Hepatocyte (in vitro differentiated cells): ENCODE data around the gene AMHR2. TPM values are rescaled to one million over a fixed set of nuclear protein-coding genes. Genes with fewer than 3 reads are reported as not detected.
"Not testable (repeated sequence)": the region's sequence is repeated elsewhere in the genome, so short reads cannot be mapped to it uniquely, and the experiment has no call there.

ENCODE experiments used
- DNase-seq: peaks from one replicate; pipeline ENCODE4 v3.0.0-alpha.2; 2016; ENCODE audit warnings: low spot score
- H2AFZ ChIP-seq: fragments of 200-600 bp; sonication (generic); 2 replicates; pipeline ENCODE4 v1.6.0; 2016; ENCODE audit warnings: antibody characterized with exemption, mild to moderate bottlenecking
- H3K27ac ChIP-seq: fragments of 200-600 bp; sonication (generic); 2 replicates; pipeline ENCODE4 v1.5.1; 2016; ENCODE audit warnings: mild to moderate bottlenecking
- H3K27me3 ChIP-seq: fragments of 200-600 bp; sonication (generic); 2 replicates; pipeline ENCODE4 v1.6.1; 2016
- H3K36me3 ChIP-seq: fragments of 200-600 bp; sonication (generic); replicated peaks from 2 replicates; pipeline ENCODE4 v1.5.1; 2016; ENCODE audit warnings: low read depth; ENCODE audit not compliant: insufficient read depth
- H3K4me1 ChIP-seq: fragments of 200-600 bp; sonication (generic); 2 replicates; pipeline ENCODE4 v1.5.1; 2016; ENCODE audit warnings: mild to moderate bottlenecking, moderate library complexity; ENCODE audit not compliant: insufficient read depth
- H3K4me2 ChIP-seq: fragments of 200-600 bp; sonication (generic); 2 replicates; pipeline ENCODE4 v1.6.0; 2016
- H3K4me3 ChIP-seq: fragments of 200-600 bp; sonication (generic); 2 replicates; pipeline ENCODE4 v1.5.1; 2016; ENCODE audit warnings: mild to moderate bottlenecking
- H3K79me2 ChIP-seq: fragments of 200-600 bp; sonication (generic); 2 replicates; pipeline ENCODE4 v1.6.0; 2017; ENCODE audit warnings: mild to moderate bottlenecking
- H3K9me2 ChIP-seq: fragments of 200-600 bp; sonication (generic); replicated peaks from 2 replicates; pipeline ENCODE4 v1.6.0; 2017; ENCODE audit warnings: mild to moderate bottlenecking; ENCODE audit not compliant: insufficient read depth
- H3K9me3 ChIP-seq: fragments of 200-600 bp; sonication (generic); 2 replicates; pipeline ENCODE4 v1.5.1; 2016; ENCODE audit warnings: low read depth, mild to moderate bottlenecking
- H4K20me1 ChIP-seq: fragments of 200-600 bp; sonication (generic); 2 replicates; pipeline ENCODE4 v1.6.0; 2016; ENCODE audit warnings: mild to moderate bottlenecking; ENCODE audit not compliant: insufficient read depth, poor library complexity, severe bottlenecking
- EZH2 ChIP-seq: fragments of 200-600 bp; sonication (generic); IDR thresholded peaks from 2 replicates; pipeline ENCODE4 v1.6.1; 2016; ENCODE audit warnings: antibody characterized with exemption, mild to moderate bottlenecking, borderline replicate concordance
- EZH2phosphoT487 ChIP-seq: fragments of 200-600 bp; sonication (generic); IDR thresholded peaks from one replicate; pipeline ENCODE4 v1.6.1; 2018; ENCODE audit warnings: antibody characterized with exemption, mild to moderate bottlenecking, low read depth, moderate library complexity; ENCODE audit not compliant: unreplicated experiment, severe bottlenecking
- WGBS: methylation state at CpG from one replicate; pipeline ENCODE4 v1.1.6; 2016; ENCODE audit warnings: low lambda C conversion rate; ENCODE audit errors: missing lambda C conversion rate; 5-methylcytosine and 5-hydroxymethylcytosine counted together
- polyA plus RNA-seq: library from polyadenylated mRNA; unstranded; fragments of >200 nt; fragmentation: Nextera tagmentation; extraction: Ambion mirVana; gene quantifications from 2 replicates; pipeline ENCODE4 v1.2.1, GENCODE V29; 2016
- total RNA-seq: library from RNA; depleted of rRNA; stranded (reverse); fragments of >200 nt; gene quantifications from 2 replicates; pipeline ENCODE4 v1.2.3, GENCODE V29; 2014
- TF ChIP-seq, protein P1 (sequence below): fragments of 200-600 bp; sonication (generic); IDR thresholded peaks from 2 replicates; pipeline ENCODE4 v1.5.1; 2016; ENCODE audit warnings: antibody characterized with exemption, mild to moderate bottlenecking; ENCODE audit not compliant: poor library complexity

The AMHR2 gene
- total and polyA plus RNA-seq, 2 experiments from 2014 or later = 6.4 to 16.9 TPM

DNA sequence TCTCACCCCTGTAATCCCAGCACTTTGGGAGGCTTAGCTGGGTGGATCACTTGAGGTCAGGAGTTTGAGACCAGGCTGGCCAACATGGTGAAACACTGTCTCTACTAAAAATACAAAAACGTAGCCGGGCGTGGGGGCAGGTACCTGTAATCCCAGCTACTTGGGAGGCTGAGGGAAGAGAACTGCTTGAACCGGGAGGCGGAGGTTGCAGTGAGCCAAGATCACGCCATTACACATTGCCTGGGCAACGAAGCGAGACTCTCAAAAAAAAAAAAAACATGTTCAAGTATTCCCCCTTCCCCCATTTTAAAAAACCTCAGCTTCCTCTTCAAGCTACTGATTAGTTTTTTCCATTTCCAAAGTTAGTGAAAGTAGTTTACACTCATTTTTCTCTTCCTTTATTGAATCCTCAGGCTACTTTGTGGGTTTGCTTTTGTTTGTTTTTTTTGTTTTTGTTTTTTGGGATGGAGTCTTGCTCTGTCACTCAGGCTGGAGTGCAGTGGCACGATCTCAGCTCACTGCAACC, 6.3 kb upstream of the AMHR2 start:
- not testable (repeated sequence) for H3K27ac ChIP-seq, DNase-seq, H3K36me3 ChIP-seq, H3K4me2 ChIP-seq, H2AFZ ChIP-seq, H4K20me1 ChIP-seq, H3K9me3 ChIP-seq, H3K4me3 ChIP-seq, H3K27me3 ChIP-seq, H3K79me2 ChIP-seq, H3K9me2 ChIP-seq
- 94% methylated on average over 9 of the region's 9 CpGs for WGBS
- H3K4me1 ChIP-seq = peaks cover 30% of the 10 kb centered on the region

DNA sequence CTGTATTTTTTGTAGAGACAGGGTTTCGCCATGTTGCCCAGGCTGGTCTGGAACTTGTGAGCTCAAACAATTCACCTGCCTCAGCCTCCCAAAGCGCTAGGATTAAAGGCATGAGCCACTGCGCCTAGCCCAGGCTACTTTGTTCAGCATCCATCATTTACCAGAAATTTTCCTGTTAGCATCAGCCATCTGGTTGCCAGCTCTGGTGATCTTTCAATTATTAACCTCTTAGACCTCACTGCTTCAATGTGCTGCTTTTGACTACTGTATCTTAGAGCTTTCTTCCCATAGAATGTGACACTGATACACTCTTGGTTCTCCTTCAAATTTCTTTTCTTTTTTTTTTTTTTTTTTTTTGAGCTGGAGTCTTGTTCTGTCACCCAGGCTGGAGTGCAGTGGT, 5.4 kb upstream of the AMHR2 start:
- WGBS = 91% methylated on average over 3 of the region's 3 CpGs
- H3K79me2 ChIP-seq = no peaks in the 10 kb centered on the region
- peaks cover 30% of the 10 kb centered on the region for H3K4me1 ChIP-seq
- no peak for DNase-seq
- no peak overlapping the region for H3K4me3 ChIP-seq
- no peaks in the 10 kb centered on the region for H3K9me3 ChIP-seq
- no peaks in the 10 kb centered on the region for H3K27me3 ChIP-seq
- no peak overlapping the region for H3K4me2 ChIP-seq
- no peaks in the 10 kb centered on the region for H3K36me3 ChIP-seq
- H4K20me1 ChIP-seq = no peaks in the 10 kb centered on the region
- H3K9me2 ChIP-seq = no peaks in the 10 kb centered on the region
- no peak for TF ChIP-seq EZH2
- no peak for TF ChIP-seq EZH2phosphoT487
- TF ChIP-seq, protein P1, sequence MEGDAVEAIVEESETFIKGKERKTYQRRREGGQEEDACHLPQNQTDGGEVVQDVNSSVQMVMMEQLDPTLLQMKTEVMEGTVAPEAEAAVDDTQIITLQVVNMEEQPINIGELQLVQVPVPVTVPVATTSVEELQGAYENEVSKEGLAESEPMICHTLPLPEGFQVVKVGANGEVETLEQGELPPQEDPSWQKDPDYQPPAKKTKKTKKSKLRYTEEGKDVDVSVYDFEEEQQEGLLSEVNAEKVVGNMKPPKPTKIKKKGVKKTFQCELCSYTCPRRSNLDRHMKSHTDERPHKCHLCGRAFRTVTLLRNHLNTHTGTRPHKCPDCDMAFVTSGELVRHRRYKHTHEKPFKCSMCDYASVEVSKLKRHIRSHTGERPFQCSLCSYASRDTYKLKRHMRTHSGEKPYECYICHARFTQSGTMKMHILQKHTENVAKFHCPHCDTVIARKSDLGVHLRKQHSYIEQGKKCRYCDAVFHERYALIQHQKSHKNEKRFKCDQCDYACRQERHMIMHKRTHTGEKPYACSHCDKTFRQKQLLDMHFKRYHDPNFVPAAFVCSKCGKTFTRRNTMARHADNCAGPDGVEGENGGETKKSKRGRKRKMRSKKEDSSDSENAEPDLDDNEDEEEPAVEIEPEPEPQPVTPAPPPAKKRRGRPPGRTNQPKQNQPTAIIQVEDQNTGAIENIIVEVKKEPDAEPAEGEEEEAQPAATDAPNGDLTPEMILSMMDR = no peak
- H2AFZ ChIP-seq = no peak overlapping the region
- no peak overlapping the region for H3K27ac ChIP-seq

- no peak overlapping the region for H3K4me2 ChIP-seq
- no peaks in the 10 kb centered on the region for H3K9me2 ChIP-seq
- H3K4me1 ChIP-seq = peaks cover 33% of the 10 kb centered on the region
- no peaks in the 10 kb centered on the region for H4K20me1 ChIP-seq
- no peaks in the 10 kb centered on the region for H3K36me3 ChIP-seq
- H3K27me3 ChIP-seq = no peaks in the 10 kb centered on the region
- H2AFZ ChIP-seq = no peak overlapping the region
- WGBS = 50% methylated on average over 2 of the region's 2 CpGs
- TF ChIP-seq EZH2 (no peak), EZH2phosphoT487 (no peak)
- TF ChIP-seq, protein P1 = no peak
- DNase-seq = no peak
- no peaks in the 10 kb centered on the region for H3K79me2 ChIP-seq
- peak overlapping the region; percentile 87 for H3K27ac ChIP-seq
- H3K9me3 ChIP-seq = no peaks in the 10 kb centered on the region
- no peak overlapping the region for H3K4me3 ChIP-seq
Observed at GRCh38 chr12:53419756-53420155, 3.9 kb upstream of the AMHR2 start.

- not testable (repeated sequence) for H3K79me2 ChIP-seq, H4K20me1 ChIP-seq, H2AFZ ChIP-seq, H3K9me2 ChIP-seq, H3K9me3 ChIP-seq, H3K27ac ChIP-seq, H3K4me2 ChIP-seq, DNase-seq, H3K36me3 ChIP-seq, H3K4me3 ChIP-seq, H3K27me3 ChIP-seq
- 89% methylated on average over 7 of the region's 12 CpGs for WGBS
- H3K4me1 ChIP-seq = peaks cover 38% of the 10 kb centered on the region
Observed at GRCh38 chr12:53422247-53422646, 1.4 kb upstream of the AMHR2 start.
